Activated B cell treated with CpG ODN at 0.5 μM for 24 hours (primary cell): Measurements from ENCODE around the gene MYCBPAP. TPM values are rescaled to one million over a fixed set of nuclear protein-coding genes. Genes with fewer than 3 reads are reported as not detected.

Experiments used
- ATAC-seq: fragments of 200-7000 bp; cut with Tn5 transposase; one replicate; pipeline ENCODE4 v1.10.0; 2021; ENCODE audit warnings: low read depth, mild to moderate bottlenecking, moderate library complexity
- CTCF ChIA-PET: fragments of 350-600 bp; sonication (Branson Sonifier 250); formaldehyde crosslinking; loops from one replicate; lab custom pipeline; 2021; ENCODE audit warnings: antibody characterized with exemption; lab: Charles Lee
- POLR2A ChIA-PET: fragments of 350-600 bp; sonication (Branson Sonifier 250); formaldehyde crosslinking; loops from one replicate; lab custom pipeline; 2021; ENCODE audit warnings: antibody characterized with exemption; lab: Charles Lee
- DNase-seq: peaks from one replicate; pipeline ENCODE4 v3.0.0; 2022
- H3K27ac Mint-ChIP-seq: one replicate; pipeline ENCODE4 v1.8.0; 2020; ENCODE audit warnings: mixed read lengths
- H3K27me3 Mint-ChIP-seq: one replicate; pipeline ENCODE4 v1.8.0; 2021; ENCODE audit warnings: mixed read lengths
- H3K36me3 Mint-ChIP-seq: one replicate; pipeline ENCODE4 v1.8.0; 2021; ENCODE audit warnings: low read depth, mixed read lengths
- H3K4me1 Mint-ChIP-seq: one replicate; pipeline ENCODE4 v1.8.0; 2021; ENCODE audit warnings: mixed read lengths
- H3K4me3 Mint-ChIP-seq: one replicate; pipeline ENCODE4 v1.8.0; 2020; ENCODE audit warnings: mild to moderate bottlenecking, mixed read lengths
- H3K9me3 Mint-ChIP-seq: one replicate; pipeline ENCODE4 v1.8.0; 2020; ENCODE audit warnings: mixed read lengths
- CTCF ChIP-seq: fragments of 200-600 bp; IDR thresholded peaks from one replicate; pipeline ENCODE4 v1.8.0; 2022; ENCODE audit warnings: antibody characterized with exemption, mild to moderate bottlenecking
- intact Hi-C: fragments of 100-400 bp; cut with micrococcal nuclease; formaldehyde crosslinking; loops from one replicate; pipeline ENCODE4 v1.15.1; 2024
- total RNA-seq: library from RNA; stranded (reverse); gene quantifications from 2 replicates; pipeline ENCODE4 v1.2.3, GENCODE V29; 2022

Gene MYCBPAP
- total RNA-seq, 1 donor from 2014 or later, result 2.3 TPM

DNA sequence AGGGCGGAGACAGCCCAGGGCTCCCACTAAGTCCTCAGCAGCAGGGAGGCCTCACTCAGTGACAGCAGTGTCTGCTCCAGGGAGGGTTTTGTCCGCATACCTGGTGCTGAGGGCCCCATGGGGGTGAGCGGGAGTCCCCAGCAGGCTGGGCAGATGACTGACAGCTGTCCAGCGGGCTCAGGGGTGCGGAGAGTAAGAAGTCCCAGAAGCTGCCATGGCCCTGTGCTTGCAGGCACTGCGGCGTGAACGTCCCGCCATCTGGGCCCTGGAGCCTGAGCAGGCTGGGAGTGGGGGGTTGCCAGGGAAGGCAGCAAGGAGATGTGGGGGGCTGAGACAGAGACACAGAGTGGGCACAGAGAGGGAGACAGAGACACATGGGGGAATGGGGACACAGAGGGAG is 72.4 kb downstream of the MYCBPAP start:
- no peak for ATAC-seq
- intact Hi-C loops, result no loop called here
- CTCF ChIA-PET, result no interaction called here
- no peak for TF ChIP-seq CTCF
- no peaks in the 10 kb centered on the region for H3K4me1 Mint-ChIP-seq
- H3K27me3 Mint-ChIP-seq, result peaks cover 35% of the 10 kb centered on the region
- no peak overlapping the region for H3K4me3 Mint-ChIP-seq
- H3K9me3 Mint-ChIP-seq, result no peaks in the 10 kb centered on the region
- H3K27ac Mint-ChIP-seq, result no peak overlapping the region
- POLR2A ChIA-PET, result no interaction called here
- DNase-seq, result no peak
- no peaks in the 10 kb centered on the region for H3K36me3 Mint-ChIP-seq

Other genes with a start within 250 kb of the MYCBPAP start
- not detected in 2 replicates for gene TMEM92, start 234.0 kb upstream of the MYCBPAP start, total RNA-seq
- 20.3 and 21.4 TPM in 2 replicates for gene XYLT2, start 162.3 kb upstream of the MYCBPAP start, total RNA-seq
- gene MRPL27, start 135.3 kb upstream of the MYCBPAP start, total RNA-seq, result 45.0 and 49.2 TPM in 2 replicates
- gene EME1, start 135.2 kb upstream of the MYCBPAP start, total RNA-seq, result 3.1 and 3.6 TPM in 2 replicates
- 41.8 and 42.0 TPM in 2 replicates for gene LRRC59, start 110.9 kb upstream of the MYCBPAP start, total RNA-seq
- 16.4 and 17.9 TPM in 2 replicates for gene ACSF2, start 82.2 kb upstream of the MYCBPAP start, total RNA-seq
- 0.34 and 0.42 TPM in 2 replicates for gene CHAD, start 39.6 kb upstream of the MYCBPAP start, total RNA-seq
- gene RSAD1, start 29.6 kb upstream of the MYCBPAP start, total RNA-seq, result 36.2 and 42.2 TPM in 2 replicates
- gene EPN3, start 24.3 kb downstream of the MYCBPAP start, total RNA-seq, result not detected in 2 replicates
- 45.6 and 52.3 TPM in 2 replicates for gene SPATA20, start 38.7 kb downstream of the MYCBPAP start, total RNA-seq
- 0.07 TPM in 1 of 2 replicates, not detected in the other for gene CACNA1G, start 52.3 kb downstream of the MYCBPAP start, total RNA-seq
- gene ABCC3, start 126.4 kb downstream of the MYCBPAP start, total RNA-seq, result 0.20 and 0.88 TPM in 2 replicates
- 39.0 and 40.3 TPM in 2 replicates for gene ANKRD40, start 199.5 kb downstream of the MYCBPAP start, total RNA-seq
- 158 and 162 TPM in 2 replicates for gene LUC7L3, start 211.2 kb downstream of the MYCBPAP start, total RNA-seq